ENCODE measurements around the gene MICU1.
"Not testable (repeated sequence)": the region's sequence is repeated elsewhere in the genome, so short reads cannot be mapped to it uniquely, and the experiment has no call there.

The MICU1 gene

DNA sequence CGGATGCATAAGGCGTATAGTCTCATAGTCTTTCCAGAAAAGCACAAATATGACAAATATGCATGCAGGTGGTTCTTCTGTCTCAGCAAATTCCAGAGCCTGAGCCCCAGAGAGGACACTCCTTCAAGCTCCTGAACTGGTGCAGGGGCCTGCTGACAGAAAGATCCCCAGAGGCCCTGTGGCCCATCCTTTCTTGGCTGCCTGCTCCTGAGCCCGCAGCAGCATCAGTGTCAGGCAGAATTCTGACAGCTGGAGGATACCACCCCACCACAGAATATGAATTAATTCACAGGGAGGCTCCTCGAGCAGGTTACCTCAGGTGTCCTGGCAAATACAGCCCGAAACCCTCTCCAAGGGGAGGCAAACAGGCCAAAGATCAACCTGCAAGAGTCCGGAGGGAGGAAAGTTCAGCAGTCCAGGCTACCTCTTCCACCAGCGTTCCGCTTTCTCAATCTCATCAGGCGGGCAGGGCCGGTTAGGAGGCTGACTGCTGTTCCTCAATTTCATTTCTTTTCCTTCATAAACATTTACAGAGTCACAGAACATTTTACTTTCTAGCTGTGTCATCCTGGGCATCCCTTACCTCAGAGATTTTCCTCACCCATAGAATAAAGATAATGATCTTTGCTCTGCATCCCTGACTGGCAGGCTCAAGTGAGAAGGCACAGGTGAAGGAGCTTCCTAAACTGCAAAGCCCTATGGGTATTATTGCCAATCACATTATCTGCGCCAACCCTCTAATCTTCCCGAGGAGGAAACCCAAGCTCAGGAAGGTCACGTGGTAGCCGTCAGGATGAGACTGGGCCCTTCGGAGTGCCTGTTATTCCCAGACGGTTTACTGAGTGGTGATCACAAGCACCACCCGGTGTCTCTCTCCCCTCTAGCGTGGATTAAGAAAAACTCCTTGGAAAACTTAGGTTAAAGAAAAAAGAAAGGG lies 272.6 kb downstream of the MICU1 start:
- no peak for TF ChIP-seq SUZ12 (IDR thresholded peaks at IDR 0.05; ENCODE audit: extremely low read depth, insufficient read depth, insufficient read length)
- TF ChIP-seq ZNF274 (IDR thresholded peaks at IDR 0.05; ENCODE audit: low read depth, low read length), result no peak
- no peak for TF ChIP-seq YY1 (IDR thresholded peaks at IDR 0.05; ENCODE audit: insufficient read depth, insufficient read length)
- Histone ChIP-seq H3K9ac (ENCODE audit: insufficient read length, low read depth) (peak overlapping the region; percentile 99), H3K27me3 (ENCODE audit: insufficient read depth, insufficient read length) (no peaks in the 10 kb centered on the region), H3K4me1 (ENCODE audit: insufficient read depth, insufficient read length) (peaks cover 7% of the 10 kb centered on the region), H3K9me3 (ENCODE audit: insufficient read depth, low read length) (no peaks in the 10 kb centered on the region), H3K4me3 (ENCODE audit: insufficient read length, low read depth) (peak overlapping the region; percentile 92), H3K36me3 (ENCODE audit: insufficient read depth, insufficient read length, low read length) (peaks cover 41% of the 10 kb centered on the region)
- no peak for DNase-seq (ENCODE audit: low read depth, low spot score)

DNA sequence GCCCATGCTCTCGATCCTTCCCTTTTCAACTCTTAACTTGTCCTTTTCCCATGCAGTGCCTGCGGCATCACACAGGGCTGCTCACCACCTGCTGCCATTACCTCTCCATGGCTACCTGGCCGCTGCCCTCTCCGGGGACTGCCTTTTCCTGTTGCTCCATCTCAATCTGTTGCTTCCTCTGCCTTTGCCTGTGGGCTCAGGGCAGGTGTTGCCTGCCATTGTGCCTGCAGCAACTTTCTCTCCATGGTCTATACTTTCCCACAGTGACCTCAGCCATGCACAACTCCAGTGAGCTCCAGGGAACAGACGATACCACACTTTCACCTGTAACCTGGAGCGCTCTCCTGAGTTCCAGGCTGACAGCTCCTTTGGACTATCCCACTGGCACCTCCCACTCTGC lies 274.4 kb downstream of the MICU1 start:
- Histone ChIP-seq H3K9ac (ENCODE audit: insufficient read length, low read depth) (no peak overlapping the region), H3K27me3 (ENCODE audit: insufficient read depth, insufficient read length) (no peaks in the 10 kb centered on the region), H3K4me3 (ENCODE audit: insufficient read length, low read depth) (no peak overlapping the region), H3K9me3 (ENCODE audit: insufficient read depth, low read length) (no peaks in the 10 kb centered on the region), H3K4me1 (ENCODE audit: insufficient read depth, insufficient read length) (peaks cover 7% of the 10 kb centered on the region), H3K36me3 (ENCODE audit: insufficient read depth, insufficient read length, low read length) (peaks cover 43% of the 10 kb centered on the region)
- DNase-seq (ENCODE audit: low read depth, low spot score), result no peak
- TF ChIP-seq ZNF274 (IDR thresholded peaks at IDR 0.05; ENCODE audit: low read depth, low read length) (no peak), SUZ12 (IDR thresholded peaks at IDR 0.05; ENCODE audit: extremely low read depth, insufficient read depth, insufficient read length) (no peak), YY1 (IDR thresholded peaks at IDR 0.05; ENCODE audit: insufficient read depth, insufficient read length) (no peak)

GRCh38 chr10:72349438-72349837 lies 276.4 kb downstream of the MICU1 start:
- H3K27me3 ChIP-seq (ENCODE audit: insufficient read depth, insufficient read length), result no peaks in the 10 kb centered on the region
- H3K9me3 ChIP-seq (ENCODE audit: insufficient read depth, low read length), result no peaks in the 10 kb centered on the region
- H3K9ac ChIP-seq (ENCODE audit: insufficient read length, low read depth), result no peak overlapping the region
- peaks cover 50% of the 10 kb centered on the region for H3K36me3 ChIP-seq (ENCODE audit: insufficient read depth, insufficient read length, low read length)
- peaks cover 7% of the 10 kb centered on the region for H3K4me1 ChIP-seq (ENCODE audit: insufficient read depth, insufficient read length)
- no peak overlapping the region for H3K4me3 ChIP-seq (ENCODE audit: insufficient read length, low read depth)
- TF ChIP-seq SUZ12 (IDR thresholded peaks at IDR 0.05; ENCODE audit: extremely low read depth, insufficient read depth, insufficient read length) (no peak), YY1 (IDR thresholded peaks at IDR 0.05; ENCODE audit: insufficient read depth, insufficient read length) (no peak), ZNF274 (IDR thresholded peaks at IDR 0.05; ENCODE audit: low read depth, low read length) (no peak)
- DNase-seq (ENCODE audit: low read depth, low spot score), result no peak

- Histone ChIP-seq H3K36me3 (ENCODE audit: insufficient read depth, insufficient read length, low read length) (peaks cover 48% of the 10 kb centered on the region), H3K9ac (ENCODE audit: insufficient read length, low read depth) (no peak overlapping the region)
- TF ChIP-seq YY1 (IDR thresholded peaks at IDR 0.05; ENCODE audit: insufficient read depth, insufficient read length) (no peak), SUZ12 (IDR thresholded peaks at IDR 0.05; ENCODE audit: extremely low read depth, insufficient read depth, insufficient read length) (no peak), ZNF274 (IDR thresholded peaks at IDR 0.05; ENCODE audit: low read depth, low read length) (no peak)
Observed at GRCh38 chr10:72348282-72348681, 277.6 kb downstream of the MICU1 start.

DNA sequence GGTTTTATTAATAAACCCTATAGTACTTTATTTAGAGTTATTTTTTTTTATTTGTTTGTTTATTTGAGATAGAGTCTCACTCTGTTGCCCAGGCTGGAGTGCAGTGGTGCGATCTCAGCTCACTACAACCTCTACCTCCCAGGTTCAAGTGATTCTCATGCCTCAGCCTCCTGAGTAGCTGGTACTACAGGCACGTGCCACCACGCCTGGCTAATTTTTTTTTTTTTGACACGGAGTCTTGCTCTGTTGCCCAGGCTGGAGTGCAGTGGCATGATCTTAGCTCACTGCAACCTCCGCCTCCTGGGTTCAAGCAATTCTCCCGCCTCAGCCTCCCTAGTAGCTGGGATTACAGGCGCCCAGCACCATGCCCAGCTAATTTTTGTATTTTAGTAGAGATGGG lies 279.8 kb downstream of the MICU1 start:
- H3K4me3 ChIP-seq (ENCODE audit: insufficient read length, low read depth); H3K4me1 ChIP-seq (ENCODE audit: insufficient read depth, insufficient read length); H3K9me3 ChIP-seq (ENCODE audit: insufficient read depth, low read length); H3K9ac ChIP-seq (ENCODE audit: insufficient read length, low read depth); H3K27me3 ChIP-seq (ENCODE audit: insufficient read depth, insufficient read length); DNase-seq (ENCODE audit: low read depth, low spot score): not testable (repeated sequence)
- peaks cover 48% of the 10 kb centered on the region for H3K36me3 ChIP-seq (ENCODE audit: insufficient read depth, insufficient read length, low read length)

More at GRCh38 chr10:72348282-72348681, 277.6 kb downstream of the MICU1 start:
- peaks cover 7% of the 10 kb centered on the region for H3K4me1 ChIP-seq (ENCODE audit: insufficient read depth, insufficient read length)
- no peaks in the 10 kb centered on the region for H3K27me3 ChIP-seq (ENCODE audit: insufficient read depth, insufficient read length)
- no peaks in the 10 kb centered on the region for H3K9me3 ChIP-seq (ENCODE audit: insufficient read depth, low read length)
- no peak for DNase-seq (ENCODE audit: low read depth, low spot score)
- H3K4me3 ChIP-seq (ENCODE audit: insufficient read length, low read depth), result no peak overlapping the region

GRCh38 chr10:72344932-72345331 lies 280.9 kb downstream of the MICU1 start:
- Histone ChIP-seq H3K4me1 (ENCODE audit: insufficient read depth, insufficient read length) (peaks cover 5% of the 10 kb centered on the region), H3K27me3 (ENCODE audit: insufficient read depth, insufficient read length) (no peaks in the 10 kb centered on the region), H3K9me3 (ENCODE audit: insufficient read depth, low read length) (no peaks in the 10 kb centered on the region), H3K9ac (ENCODE audit: insufficient read length, low read depth) (no peak overlapping the region), H3K36me3 (ENCODE audit: insufficient read depth, insufficient read length, low read length) (peaks cover 45% of the 10 kb centered on the region), H3K4me3 (ENCODE audit: insufficient read length, low read depth) (no peak overlapping the region)
- DNase-seq (ENCODE audit: low read depth, low spot score), result no peak
- TF ChIP-seq YY1 (IDR thresholded peaks at IDR 0.05; ENCODE audit: insufficient read depth, insufficient read length), result no peak
- TF ChIP-seq ZNF274 (IDR thresholded peaks at IDR 0.05; ENCODE audit: low read depth, low read length), result no peak
- TF ChIP-seq SUZ12 (IDR thresholded peaks at IDR 0.05; ENCODE audit: extremely low read depth, insufficient read depth, insufficient read length), result no peak

- peaks cover 45% of the 10 kb centered on the region for H3K36me3 ChIP-seq (ENCODE audit: insufficient read depth, insufficient read length, low read length)
- H3K9ac ChIP-seq (ENCODE audit: insufficient read length, low read depth), result no peak overlapping the region
- H3K4me1 ChIP-seq (ENCODE audit: insufficient read depth, insufficient read length), result peaks cover 5% of the 10 kb centered on the region
- H3K4me3 ChIP-seq (ENCODE audit: insufficient read length, low read depth), result no peak overlapping the region
- DNase-seq (ENCODE audit: low read depth, low spot score), result no peak
- no peaks in the 10 kb centered on the region for H3K9me3 ChIP-seq (ENCODE audit: insufficient read depth, low read length)
- H3K27me3 ChIP-seq (ENCODE audit: insufficient read depth, insufficient read length), result no peaks in the 10 kb centered on the region
- no peak for TF ChIP-seq SUZ12 (IDR thresholded peaks at IDR 0.05; ENCODE audit: extremely low read depth, insufficient read depth, insufficient read length)
Observed at GRCh38 chr10:72342911-72343310, 283.0 kb downstream of the MICU1 start.

Data from NT2/D1 (cell line).